ENCODE data around the gene LAMB2.

The LAMB2 gene

DNA sequence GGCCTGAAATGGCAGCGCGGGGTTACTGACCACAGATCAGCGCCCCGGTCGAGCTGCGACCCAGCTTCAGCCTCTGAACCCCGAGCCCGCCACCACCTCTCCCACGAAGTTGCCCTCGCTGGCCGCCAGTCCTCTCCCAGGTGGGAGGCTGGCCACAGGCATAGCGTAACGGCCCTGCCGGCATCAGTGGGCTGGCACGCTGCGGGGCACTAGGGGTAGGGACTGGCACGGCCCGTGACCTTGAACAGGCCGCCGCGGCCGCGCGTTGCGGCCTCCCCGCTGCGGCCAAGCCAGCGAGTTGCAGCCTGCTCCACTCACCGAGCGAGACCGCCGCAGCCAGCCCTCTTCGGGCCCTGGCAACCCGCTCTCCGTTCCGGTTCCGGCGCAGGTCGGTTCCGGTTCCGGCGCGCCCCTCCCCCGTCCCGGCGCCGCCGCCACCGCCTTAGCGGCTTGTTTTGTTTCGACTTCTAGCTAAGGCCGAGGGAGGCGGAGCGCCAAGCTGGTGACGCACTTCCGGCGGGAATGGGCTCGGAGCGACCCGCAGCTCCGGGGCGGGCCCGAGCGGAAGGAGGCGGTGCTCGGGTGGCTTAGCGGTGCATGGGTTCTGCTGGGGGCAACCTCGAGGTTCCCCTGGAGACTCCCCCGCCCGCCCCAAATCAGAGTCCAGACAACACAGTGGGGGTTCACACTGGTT is 12.3 kb downstream of the LAMB2 start, which contains the start of gene USP19:
Gene USP19, minus strand, starts transcription at position 386 of the 694 bp plus-strand sequence. CDS start 1,678 bp downstream, outside the sequence.
- peak within 1 kb of the TSS; percentile 95 for H3K4me3 ChIP-seq (ENCODE audit: low read length)
- DNase-seq (ENCODE audit: low read depth), result peak; percentile 92
- TF ChIP-seq, protein P1, sequence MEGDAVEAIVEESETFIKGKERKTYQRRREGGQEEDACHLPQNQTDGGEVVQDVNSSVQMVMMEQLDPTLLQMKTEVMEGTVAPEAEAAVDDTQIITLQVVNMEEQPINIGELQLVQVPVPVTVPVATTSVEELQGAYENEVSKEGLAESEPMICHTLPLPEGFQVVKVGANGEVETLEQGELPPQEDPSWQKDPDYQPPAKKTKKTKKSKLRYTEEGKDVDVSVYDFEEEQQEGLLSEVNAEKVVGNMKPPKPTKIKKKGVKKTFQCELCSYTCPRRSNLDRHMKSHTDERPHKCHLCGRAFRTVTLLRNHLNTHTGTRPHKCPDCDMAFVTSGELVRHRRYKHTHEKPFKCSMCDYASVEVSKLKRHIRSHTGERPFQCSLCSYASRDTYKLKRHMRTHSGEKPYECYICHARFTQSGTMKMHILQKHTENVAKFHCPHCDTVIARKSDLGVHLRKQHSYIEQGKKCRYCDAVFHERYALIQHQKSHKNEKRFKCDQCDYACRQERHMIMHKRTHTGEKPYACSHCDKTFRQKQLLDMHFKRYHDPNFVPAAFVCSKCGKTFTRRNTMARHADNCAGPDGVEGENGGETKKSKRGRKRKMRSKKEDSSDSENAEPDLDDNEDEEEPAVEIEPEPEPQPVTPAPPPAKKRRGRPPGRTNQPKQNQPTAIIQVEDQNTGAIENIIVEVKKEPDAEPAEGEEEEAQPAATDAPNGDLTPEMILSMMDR (conservative IDR thresholded peaks at IDR 0.05; ENCODE audit: low read length), result no peak

DNA sequence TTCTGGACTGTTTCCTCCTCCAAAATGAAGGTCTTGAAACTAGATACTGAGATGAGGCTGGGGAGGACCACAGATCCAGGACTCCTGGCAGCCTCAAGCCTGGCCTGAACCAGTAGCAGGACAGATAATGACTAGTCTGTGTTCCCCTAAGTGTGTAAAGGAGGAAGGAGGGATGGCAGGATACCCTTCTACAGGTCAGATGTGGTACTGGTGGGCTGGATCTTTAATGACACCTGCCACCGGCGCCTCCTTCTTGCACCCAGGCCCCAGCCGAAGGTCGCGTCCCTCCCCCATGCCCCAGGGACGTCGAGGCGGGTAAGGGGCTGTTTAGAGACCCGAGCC is 12.8 kb downstream of the LAMB2 start:
- TF ChIP-seq, protein P1 (conservative IDR thresholded peaks at IDR 0.05; ENCODE audit: low read length), result no peak
- H3K4me3 ChIP-seq (ENCODE audit: low read length), result peak overlapping the region; percentile 95
- no peak for DNase-seq (ENCODE audit: low read depth)

DNA sequence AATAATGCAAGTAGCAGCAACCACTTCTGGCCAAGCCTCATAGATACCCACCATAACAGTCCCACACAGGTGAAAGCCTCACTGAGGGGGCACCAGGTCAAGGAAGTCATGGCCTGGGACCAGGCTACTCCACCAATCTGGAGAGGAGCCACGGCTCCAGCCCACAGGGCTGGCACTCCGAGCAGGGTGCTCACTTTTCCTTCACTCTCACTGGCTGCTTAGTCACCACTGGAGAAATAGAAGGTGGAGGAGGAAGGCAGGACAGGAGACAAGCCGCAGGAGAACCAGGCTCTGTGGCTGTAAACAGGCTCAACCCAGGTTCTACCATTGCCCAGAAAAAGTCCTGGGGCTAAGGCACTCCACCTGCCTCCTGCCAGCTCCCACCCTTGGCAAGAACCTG is 13.4 kb downstream of the LAMB2 start:
- peak overlapping the region; percentile 95 for H3K4me3 ChIP-seq (ENCODE audit: low read length)
- no peak for DNase-seq (ENCODE audit: low read depth)

DNA sequence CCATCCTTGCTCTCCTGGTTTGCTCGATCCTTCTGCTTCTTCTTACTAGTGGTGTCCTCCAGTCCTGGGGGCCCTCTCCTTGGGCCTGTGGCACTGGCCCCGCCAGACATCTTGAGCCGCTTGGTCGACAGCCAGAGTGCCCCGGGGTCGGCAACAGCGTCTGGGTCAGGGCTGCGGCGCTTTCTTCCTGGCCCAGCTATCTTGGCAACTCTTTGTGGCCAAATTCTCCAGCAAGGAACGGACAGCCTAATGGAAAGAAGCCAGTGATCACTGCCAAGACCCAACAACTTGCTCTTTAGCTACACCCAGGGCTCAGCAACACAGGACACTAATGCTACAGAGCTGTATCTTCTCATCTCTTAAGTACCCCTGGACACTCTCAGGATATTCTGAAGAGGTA is 13.8 kb downstream of the LAMB2 start:
- no peak overlapping the region; the same call in 1 of the 2 replicates for H3K4me3 ChIP-seq (ENCODE audit: low read length)
- DNase-seq (ENCODE audit: low read depth), result no peak

More for the DNA sequence above, 13.4 kb downstream of the LAMB2 start:
- TF ChIP-seq, protein P1 (conservative IDR thresholded peaks at IDR 0.05; ENCODE audit: low read length), result no peak

DNA sequence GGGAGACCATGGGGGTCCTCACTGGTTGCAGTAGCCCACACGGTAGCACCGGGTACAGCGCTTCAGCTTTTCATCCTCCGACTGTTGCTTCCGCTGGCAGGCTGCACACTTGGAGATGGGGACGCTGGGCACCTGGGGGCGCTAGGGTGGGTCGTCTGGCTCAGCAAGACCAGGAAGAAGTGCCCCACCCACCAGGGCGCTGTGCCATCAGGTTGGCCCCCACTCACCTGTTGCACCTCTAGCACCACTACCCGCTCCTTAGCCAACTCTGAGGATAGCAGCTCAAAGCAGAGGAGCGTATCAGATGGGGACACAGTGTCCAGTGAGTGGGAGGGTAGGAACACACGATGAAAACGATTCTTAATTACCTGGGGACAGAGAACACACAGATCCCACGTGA is 20.6 kb downstream of the LAMB2 start:
- TF ChIP-seq, protein P1 (conservative IDR thresholded peaks at IDR 0.05; ENCODE audit: low read length), result no peak

More for the DNA sequence above, 13.8 kb downstream of the LAMB2 start:
- TF ChIP-seq, protein P1 (conservative IDR thresholded peaks at IDR 0.05; ENCODE audit: low read length), result no peak

DNA sequence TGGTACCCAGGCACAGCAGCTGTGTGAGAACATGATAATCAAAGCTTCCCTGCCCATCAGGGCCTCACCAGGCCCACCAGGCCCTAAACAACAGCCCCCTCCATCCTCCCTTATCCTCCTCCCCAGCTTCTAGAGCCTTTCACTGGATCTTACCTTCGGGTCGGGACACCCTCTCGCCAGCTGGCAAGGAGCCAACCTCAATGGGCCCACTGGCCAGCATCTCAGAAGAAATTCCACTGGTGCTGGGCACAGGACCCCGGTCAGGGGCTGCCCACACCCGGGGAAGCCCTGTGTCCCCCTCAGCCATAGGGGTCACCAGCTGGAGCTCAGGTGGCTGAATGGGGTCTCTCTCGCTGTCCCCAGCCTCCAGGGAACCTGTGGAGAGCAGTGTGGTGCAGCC is 21.5 kb downstream of the LAMB2 start:
- TF ChIP-seq, protein P1 (conservative IDR thresholded peaks at IDR 0.05; ENCODE audit: low read length), result no peak
- H3K4me3 ChIP-seq (ENCODE audit: low read length), result no peak overlapping the region
- no peak for DNase-seq (ENCODE audit: low read depth)

More for the DNA sequence above, 20.6 kb downstream of the LAMB2 start:
- DNase-seq (ENCODE audit: low read depth), result no peak
- H3K4me3 ChIP-seq (ENCODE audit: low read length), result no peak overlapping the region

DNA sequence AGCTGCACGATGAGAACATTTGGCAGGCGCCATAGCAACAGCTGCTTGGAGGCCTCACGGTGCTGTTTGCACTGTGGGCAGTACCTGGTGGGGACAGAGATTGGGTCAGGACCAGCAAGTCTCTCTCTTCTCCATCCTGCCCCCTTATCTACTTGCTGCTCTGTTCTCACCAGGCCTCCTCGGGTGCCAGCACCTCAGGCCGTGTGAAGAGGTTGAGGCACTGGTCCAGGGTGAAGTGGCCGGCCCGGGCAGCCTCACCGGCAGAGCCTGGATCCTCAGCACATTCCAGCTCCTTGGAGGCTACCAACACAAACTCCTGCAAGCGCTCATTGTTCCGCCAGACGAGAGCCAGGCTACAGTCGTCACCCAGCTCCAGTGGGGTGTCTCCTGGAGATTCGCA is 22.1 kb downstream of the LAMB2 start:
- TF ChIP-seq, protein P1 (conservative IDR thresholded peaks at IDR 0.05; ENCODE audit: low read length), result no peak
- DNase-seq (ENCODE audit: low read depth), result no peak
- H3K4me3 ChIP-seq (ENCODE audit: low read length), result no peak overlapping the region
